Astrocyte of the hippocampus (primary cell): ENCODE data around the gene DCTD.

Source experiments
- DNase-seq: peaks from one replicate; pipeline ENCODE4 v3.0.0; 2011; ENCODE audit warnings: low read depth, low spot score

DCTD gene

GRCh38 chr4:182840108-182840507 is 77.1 kb downstream of the DCTD start:
- no peak for DNase-seq
